GM21529 (cell line): Measurements from ENCODE around the gene URB1.
A peak's percentile ranks its signal among the peaks of the same experiment; 100 is the strongest.
"Not testable (repeated sequence)": the region's sequence is repeated elsewhere in the genome, so short reads cannot be mapped to it uniquely, and the experiment has no call there.

Experiments
- ATAC-seq: cut with Tn5 transposase; IDR thresholded peaks from one replicate; pipeline ENCODE4 v1.9.1; 2021; ENCODE audit not compliant: unreplicated experiment

The URB1 gene

DNA sequence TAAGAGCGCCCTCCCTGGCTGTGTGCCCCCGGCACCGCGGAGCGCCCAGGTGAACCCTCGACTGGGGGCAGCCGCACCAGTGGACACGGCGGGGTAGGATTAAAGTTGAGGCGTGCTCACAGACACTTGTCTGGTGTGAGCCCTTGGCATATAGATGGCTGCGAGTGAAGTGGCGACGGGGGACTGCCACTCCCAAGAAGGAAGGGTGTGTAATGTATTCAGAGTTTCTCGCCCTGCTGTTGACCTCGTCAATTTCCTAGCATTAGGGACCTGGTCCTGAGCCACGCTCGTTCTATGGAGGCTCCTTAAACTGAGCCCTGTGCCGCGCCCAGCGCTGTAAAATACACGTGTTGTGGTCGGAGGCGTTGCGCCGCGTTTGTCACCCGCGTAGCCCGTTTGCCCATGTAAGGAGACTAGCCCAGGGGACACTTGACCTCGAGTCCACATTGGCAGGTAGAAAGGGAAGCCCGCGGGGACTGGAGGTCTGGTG lies 20.2 kb upstream of the URB1 start:
- ATAC-seq = no peak

DNA sequence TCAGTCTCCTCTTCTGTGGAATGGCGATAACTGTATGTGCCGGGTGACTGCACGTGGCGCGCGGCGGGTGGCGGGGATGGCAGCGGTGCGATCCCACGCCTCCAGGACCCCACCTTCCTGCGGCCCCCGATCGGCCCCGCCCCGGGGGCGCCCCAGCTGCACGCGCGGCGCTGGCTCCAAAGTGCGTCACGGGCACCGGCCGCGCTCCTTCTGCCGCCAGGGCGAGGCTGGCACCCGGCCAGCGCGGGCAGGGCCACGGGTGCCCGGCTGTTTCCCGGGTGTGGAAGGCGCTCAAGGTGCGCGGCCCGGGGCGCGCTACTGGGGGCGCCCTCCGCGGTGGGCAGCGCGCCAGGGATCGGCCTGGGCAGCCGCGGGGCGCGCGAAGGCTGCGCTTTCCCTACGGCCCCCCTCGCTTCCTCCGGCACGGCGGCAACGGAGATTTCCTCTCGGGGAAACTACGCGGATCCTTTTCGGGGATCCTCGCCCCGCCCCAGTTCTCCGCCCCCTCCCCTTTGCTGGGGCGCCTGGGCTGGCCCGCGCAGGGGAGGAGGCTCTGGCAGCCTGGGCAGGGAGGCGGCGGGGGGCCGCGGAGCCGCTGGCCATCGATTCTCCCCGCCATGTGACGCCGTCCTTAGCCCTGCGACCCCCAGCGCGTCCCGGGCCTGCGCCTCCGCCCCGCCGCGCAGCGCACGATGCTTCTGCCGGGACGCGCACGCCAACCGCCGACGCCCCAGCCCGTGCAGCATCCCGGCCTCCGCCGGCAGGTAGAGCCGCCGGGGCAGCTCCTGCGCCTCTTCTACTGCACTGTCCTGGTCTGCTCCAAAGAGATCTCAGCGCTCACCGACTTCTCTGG lies 19.6 kb upstream of the URB1 start, which contains the start of gene EVA1C:
Gene EVA1C, plus strand, starts transcription at position 545 of the 853 bp plus-strand sequence. Its CDS starts 148 bp downstream, at position 693.
- no peak for ATAC-seq

DNA sequence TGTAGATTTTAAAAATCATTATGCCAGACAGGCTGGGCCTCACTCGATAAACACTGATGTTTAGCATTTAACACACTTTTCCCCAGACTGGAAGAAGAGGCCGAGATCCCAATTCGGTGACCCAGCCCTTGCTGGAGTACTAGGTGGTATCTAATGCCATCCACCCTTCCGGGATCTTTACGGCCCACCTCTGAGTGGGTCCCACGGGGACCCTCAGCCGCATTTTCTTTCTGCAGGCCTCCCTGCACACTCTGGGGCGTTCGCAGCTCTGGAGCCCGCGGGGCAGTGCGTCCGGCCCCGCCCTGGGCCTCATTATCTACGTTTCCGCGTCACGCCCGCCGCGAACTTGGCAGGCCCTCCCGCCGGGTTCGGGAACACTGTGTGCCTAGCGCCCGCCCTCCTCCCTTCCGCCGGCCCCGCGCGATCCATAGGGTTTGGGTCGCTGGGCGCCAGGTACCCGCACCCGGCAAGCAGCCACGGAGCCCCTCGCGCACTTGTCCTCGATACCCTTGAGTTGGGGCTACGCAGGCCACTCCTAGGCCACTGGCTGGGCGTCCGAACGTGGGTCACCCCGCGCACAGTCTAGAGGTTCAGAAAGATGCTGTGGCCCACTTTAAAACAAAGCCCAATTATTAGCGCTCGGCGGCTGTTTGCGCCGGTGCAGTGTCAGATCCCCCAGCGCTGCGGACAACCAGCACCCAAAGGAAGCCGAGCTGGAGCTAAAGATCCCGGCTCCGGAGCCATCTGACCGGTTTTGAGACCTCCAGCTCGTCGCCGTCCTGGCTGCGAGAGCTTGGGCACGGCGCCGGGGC lies 18.7 kb upstream of the URB1 start:
- no peak for ATAC-seq

DNA sequence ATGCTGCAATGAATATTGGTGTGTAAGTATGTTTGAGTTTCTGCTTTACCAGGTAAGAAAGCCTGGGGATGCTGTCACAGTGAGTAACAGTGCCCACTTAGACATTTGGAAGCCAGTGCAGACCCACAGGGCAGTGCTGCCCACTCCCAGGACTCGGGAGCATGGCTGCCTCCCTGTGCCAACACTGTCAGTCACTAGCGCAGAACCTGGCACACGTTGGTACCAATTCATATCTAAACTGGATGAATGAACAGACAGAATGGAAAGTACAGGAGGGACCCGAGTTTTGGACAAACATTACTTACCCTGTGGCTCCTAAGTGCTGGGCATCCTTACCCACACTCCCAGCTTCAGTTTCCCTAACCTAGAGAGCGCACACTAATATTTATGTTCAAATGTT lies 18.1 kb upstream of the URB1 start:
- ATAC-seq = no peak

DNA sequence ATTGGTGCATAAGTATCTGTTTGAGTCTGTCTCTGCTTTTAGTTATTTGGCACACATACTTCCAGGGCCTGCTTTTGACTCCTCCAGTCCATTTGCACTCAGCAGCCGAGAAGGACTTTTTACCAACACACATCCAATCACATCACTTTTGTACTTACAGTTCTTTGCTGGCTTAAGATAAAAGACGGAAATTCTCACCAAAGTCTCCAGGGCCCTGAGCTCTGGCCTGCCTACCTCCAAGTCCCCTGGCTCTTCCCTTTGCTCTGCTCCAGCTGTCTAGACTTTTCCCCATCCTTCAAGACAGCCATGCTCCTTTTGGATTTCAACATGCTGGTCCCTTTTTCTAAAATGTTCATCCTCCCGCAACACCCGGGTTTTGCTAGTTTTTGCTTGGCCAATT lies 17.5 kb upstream of the URB1 start:
- ATAC-seq = no peak

DNA sequence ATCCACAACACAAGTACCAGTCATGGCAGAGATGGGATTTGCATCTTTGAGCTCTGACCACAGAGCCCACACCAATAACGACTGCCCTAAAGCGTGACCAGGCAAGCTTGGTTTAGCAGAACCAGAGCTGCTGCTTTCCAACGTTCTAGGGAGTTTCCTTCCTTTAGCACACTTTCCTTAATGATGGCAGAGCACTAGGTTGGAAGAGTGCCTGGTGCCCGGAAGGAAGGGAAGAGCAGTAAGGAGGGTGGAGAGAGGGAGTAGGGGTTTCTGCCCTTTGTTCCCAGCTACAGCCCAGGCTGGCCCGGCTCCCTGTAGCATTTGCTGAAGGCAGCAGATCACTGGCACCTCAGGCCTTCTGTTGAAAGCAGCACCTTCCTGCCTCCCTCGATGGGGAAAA lies 13.6 kb upstream of the URB1 start:
- ATAC-seq = no peak

DNA sequence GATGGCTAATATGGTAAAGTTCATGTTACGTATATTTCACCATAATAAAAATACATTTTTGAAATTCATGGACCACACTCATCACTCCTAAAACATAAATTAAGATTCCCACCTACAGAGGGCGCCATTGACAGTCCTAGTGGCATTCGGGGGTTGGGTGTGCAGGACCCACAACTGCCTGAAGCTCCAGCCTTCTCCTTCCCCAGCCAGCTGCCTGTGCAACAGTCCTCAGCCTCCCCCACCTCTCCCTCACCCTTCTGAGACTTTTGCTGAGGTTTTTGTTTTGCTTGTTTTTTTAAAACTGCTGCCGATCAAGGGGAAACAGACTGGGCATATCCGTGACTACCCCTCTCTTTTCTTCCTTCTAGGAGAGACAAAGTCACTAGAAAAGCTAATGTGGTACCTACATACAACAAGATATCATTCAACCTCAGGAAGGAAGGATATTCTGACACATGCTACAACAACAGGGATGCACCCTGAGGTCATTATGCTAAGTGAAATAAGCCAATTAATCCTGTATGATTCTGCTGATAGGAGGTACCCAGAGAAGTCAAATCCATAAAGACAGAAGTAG lies 10.5 kb upstream of the URB1 start:
- ATAC-seq = no peak

DNA sequence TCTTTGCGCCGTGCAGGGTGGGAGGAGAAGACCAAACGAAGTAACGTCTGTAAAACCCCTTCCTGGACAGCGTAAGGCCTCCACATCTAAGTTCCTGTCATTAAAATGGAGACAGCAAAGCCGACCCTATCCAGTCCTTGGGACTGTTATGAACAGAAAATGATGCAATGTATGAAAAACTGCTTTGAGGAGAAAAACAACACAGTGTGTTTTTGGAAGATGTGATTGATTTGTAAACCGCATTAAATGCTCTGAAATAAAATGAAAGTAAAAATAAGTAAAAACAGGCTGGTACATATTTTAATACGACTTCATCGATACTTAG lies 827 bp upstream of the URB1 start:
- no peak for ATAC-seq

DNA sequence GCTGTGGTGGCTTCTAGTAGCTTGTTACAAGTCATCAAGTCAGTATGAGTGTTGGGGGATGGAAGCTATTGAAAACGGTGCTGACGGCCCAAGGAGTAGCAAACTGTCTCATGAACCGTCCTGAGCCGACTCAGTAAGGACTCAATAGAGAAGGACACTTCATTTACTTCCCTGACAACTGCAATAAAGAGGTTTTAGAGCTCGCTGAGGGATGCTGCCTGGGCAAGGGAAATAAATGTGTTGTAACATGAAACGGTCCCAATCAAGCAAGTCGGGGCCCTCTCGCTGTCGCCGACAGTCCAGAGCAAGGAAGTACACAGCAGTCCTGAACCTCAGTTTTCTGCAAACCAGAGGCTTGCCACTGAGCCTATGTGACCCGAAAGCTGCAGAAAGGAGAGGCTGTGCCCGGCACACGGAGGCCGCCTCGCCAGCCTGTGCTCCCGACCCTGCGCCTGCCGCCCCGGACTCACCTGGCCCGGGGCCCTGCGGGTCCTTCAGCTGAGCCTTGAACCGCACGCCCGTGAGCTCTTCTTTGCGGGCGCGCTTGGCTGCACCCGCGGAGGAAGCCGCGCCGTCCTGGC lies 423 bp downstream of the URB1 start:
- ATAC-seq = peak; percentile 7

DNA sequence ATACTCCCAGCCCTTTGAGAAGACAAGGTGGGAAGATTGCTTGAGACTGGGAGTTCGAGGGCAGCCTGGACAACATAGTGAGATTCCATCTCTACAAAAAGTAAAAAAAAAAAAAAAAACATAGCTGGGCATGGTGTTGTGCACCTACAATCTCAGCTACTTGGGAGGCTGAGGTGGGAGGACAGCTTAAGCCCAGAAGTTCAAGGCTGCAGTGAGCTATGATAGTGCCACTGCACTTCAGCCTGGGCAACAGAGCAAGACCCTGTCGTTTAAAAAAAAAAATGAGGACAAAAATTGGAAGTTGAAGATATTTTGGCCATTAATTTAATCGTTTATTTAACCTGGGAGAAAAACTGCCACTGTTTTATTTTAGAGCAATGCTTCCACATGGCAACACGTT lies 1.1 kb downstream of the URB1 start:
- no peak for ATAC-seq

DNA sequence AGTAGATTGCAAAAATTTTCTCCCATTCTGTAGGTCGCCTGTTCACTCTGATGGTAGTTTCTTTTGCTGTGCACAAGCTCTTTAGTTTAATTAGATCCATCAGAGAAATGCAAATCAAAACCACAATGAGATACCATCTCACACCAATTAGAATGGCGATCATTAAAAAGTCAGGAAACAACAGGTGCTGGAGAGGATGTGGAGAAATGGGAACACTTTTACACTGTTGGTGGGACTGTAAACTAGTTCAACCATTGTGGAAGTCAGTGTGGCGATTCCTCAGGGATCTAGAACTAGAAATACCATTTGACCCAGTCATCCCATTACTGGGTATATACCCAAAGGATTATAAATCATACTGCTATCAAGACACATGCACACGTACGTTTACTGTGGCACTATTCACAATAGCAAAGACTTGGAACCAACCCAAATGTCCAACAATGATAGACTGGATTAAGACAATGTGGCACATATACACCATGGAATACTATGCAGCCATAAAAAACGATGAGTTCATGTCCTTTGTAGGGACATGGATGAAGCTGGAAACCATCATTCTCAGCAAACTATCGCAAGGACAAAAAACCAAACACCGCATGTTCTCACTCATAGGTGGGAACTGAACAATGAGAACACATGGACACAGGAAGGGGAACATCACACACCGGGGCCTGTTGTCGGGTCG lies 2.1 kb downstream of the URB1 start:
- not testable (repeated sequence) for ATAC-seq

DNA sequence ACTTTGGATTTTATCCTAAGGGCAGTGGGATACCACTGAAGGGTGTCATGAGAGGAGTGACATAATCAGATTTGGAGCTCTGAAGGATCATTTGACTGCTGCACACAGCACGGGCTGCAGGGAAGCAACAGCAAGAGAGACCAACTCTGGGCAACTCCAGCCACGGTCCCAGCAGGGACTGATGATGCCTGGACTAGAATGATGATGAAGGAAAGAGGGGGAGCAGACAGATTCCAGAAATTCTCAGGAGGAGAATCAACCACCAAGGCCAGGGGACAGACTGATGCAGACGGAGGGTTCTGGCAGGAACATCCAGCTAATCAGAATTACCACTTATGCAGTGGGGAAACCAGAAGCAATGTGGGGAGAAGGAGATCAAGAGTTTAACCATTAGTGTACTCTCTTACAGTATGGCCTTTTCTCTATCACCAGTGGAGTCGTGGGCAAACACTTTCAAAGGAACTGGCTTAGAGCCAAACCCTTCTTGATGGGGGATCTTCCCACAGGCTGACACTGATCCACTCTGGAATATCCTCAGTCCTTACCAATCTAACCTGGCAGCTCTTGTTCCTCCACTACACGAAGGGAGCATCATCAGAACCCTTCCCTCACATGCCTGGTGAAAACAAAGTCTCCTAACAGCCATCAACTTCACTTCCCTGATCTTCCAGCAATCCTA lies 3.3 kb downstream of the URB1 start:
- no peak for ATAC-seq

DNA sequence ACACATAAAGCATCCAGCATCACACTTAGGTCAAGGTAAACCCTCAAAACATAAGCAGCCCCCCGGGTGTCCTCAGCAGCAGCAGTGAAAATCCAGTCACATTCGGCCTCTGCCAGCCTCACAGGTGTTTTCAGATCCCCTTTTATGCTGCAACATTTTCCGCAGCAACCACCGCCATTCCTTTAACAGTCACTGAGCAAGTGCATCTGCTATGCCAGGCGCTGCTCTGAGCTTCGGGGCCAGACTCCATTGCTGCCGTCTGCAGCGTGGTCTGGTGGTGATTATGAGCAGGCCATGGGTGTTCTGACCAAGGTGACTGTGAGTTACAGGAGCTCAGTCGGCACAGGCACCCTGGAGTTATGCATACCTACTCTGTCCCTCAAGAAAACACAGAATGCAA lies 4.5 kb downstream of the URB1 start:
- no peak for ATAC-seq

DNA sequence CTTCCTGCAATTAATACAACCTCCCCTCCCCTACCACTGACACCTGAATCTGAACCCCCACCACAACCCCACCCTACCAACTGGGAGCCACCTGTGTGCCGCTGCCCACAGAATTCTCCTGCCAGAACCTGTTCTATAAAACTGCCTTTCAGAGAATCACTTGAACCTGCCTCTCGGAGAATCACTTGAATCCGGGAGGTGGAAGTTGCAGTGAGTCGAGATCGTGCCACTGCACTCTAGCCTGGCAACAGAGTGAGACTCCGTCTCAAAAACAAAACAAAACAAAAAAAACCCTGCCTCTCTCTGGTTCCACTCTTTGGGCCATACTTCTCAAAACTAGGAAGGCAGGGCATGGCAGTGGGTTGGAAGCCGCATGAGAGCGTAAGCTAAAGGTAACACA lies 5.7 kb downstream of the URB1 start:
- ATAC-seq = no peak

DNA sequence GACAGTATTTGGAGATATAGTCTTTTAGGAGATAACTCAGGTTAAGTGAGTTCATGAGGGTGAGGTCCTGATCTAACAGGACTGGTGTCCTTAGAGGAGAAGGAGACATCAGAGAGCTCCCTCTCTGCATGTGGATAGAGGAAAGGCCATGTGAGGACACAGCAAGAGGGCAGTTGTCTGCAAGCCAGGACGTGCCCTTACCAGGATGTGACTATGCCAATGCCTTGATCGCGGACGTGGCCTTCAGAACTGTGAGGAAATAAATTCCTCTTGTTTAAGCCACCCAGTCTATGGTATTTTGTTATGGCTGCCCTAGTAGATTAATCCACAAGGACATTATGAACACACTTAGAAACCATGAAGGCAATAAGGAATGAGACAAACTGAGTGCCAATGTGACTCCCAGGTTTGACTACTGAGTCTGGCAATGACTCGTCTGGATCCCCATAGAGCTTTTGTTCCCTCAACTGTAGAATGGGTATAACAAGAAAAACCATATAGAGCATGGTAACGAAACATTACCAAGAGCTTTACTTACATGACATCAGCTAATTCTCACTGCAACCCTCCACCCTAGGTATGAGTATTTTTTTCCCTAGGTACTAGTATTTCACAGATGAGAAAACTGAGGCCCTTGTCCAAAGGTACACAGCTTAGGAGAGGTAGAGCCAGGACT lies 6.5 kb downstream of the URB1 start:
- no peak for ATAC-seq

DNA sequence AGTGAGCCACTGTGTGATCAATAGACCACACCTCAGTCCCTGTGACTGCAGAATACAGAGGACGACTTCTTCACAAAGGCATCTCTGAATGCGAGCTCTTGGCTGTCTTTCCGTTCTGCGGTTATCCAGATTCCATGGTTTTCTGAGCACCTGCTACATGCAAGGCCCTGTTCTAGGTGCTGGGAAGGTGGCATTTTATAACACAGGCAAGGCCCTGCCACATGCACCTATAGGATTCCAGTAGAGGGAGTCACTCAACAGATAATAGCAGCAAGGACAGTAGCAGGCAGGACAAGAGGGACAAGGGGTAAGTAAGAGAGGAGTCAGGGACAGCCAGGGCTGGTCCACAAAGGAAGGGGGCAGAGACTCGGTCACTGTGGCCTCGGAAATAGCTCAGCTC lies 9.0 kb downstream of the URB1 start:
- ATAC-seq = no peak

DNA sequence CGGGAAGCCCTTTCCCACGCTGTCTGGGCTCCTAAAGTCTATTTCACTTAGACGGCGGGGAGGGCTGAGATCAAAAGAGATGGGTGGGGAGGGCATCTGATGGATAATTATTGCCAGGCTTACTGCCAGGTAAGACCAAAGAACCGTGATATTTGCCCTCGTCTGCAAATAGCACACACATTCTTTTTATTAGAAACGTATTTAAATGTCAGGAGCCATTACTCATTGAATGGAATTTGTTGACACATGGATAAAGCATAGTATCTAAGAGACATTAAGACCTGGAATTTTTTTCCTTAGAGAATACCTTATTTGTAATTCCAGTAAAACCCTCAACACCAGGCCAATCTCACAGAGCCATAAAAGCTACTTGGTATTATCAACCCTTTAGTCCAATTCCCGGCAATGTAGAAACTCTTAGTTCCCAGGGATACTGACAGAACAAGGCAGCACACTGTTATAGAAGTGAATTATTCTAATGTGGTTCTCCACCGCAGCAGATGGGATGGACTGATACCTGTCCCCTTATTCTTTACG lies 10.6 kb downstream of the URB1 start:
- ATAC-seq = no peak

DNA sequence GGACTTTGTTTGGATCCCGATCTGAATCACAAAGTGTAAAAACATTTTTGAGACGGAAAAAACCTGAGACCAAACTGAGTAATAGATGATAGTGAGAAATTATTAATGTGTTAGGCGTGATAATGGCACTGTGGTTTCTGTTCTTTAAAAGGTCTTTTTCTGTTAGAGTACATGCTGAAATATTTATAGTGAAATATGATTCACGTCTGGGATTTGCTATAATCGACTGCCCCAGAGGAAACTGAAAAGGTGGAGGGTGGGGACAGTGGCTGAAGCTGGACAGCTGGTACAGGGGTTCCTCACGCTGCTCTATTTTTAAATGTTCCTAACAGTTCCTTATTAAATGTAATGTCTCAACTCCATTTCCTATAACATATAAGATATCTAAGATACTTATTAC lies 11.2 kb downstream of the URB1 start:
- ATAC-seq = no peak

DNA sequence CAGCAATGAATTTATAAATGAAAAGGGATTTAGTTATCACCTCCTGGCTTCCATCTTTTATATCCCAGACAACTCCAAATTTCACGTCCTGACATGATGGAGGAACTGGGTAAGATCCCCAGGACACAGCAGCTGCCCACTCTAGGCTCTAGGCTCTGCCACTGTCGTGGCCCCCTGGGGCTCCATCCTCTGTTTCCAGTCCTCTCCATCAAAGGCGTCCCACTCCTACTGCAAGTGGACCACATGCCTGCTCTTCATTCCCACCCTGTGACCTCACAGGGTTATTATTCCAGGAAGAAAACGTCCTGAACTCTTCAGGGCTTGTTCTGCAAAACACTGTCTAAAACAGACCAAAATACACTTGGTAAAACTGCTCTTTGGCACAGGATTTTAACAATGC lies 11.9 kb downstream of the URB1 start:
- ATAC-seq = no peak

DNA sequence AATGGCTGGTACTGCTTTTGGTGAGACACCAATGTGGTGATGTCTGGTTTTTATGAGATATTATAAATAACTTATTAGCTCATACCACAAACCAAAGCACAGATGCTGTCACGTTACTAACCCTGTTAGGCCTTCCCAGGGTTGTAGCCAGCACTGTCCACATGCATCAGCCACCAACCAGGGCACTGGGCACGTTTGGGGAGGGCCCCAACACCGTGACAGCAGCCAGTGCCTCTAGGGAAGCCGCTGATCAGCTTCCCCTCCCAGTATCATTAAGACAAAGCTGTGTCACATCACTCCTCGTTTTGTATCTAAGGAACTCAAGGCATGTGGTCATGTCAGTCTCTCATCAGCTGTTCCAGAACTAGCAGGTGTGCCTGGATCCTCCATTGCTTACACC lies 13.9 kb downstream of the URB1 start:
- no peak for ATAC-seq
